Stimulated activated CD4-positive, alpha-beta T cell treated with anti-CD3 and anti-CD28 coated beads, TNF-alpha, amount 100 ng/mL, for 24 hours (primary cell): Measurements from ENCODE around the gene BCKDK.
"Not testable (repeated sequence)": the region's sequence is repeated elsewhere in the genome, so short reads cannot be mapped to it uniquely, and the experiment has no call there.

Experiments used
- DNase-seq, 3 experiments: peaks; one replicate each; pipeline ENCODE4 v3.0.0-alpha.2; 2020; ENCODE audit warnings: low read depth in 3 of 3

Gene BCKDK

GRCh38 chr16:31120129-31120528 lies 11.9 kb downstream of the BCKDK start:
- DNase-seq, result no peak

- DNase-seq, result no peak
Observed at GRCh38 chr16:31125844-31126243, 17.7 kb downstream of the BCKDK start.

GRCh38 chr16:31127182-31127581 lies 19.0 kb downstream of the BCKDK start:
- DNase-seq, result no peak

- no peak for DNase-seq
Observed at GRCh38 chr16:31128711-31129567, 20.8 kb downstream of the BCKDK start.

GRCh38 chr16:31129568-31130335 lies 21.6 kb downstream of the BCKDK start:
- DNase-seq, result no peak

GRCh38 chr16:31130336-31130891 lies 22.2 kb downstream of the BCKDK start:
- no peak for DNase-seq

- DNase-seq, result no peak
Observed at GRCh38 chr16:31130899-31131298, 22.7 kb downstream of the BCKDK start.

- DNase-seq, result no peak
Observed at GRCh38 chr16:31131416-31131815, 23.2 kb downstream of the BCKDK start.

- DNase-seq, result no peak
Observed at GRCh38 chr16:31131841-31132271, 23.7 kb downstream of the BCKDK start.

GRCh38 chr16:31132303-31132979 lies 24.3 kb downstream of the BCKDK start:
- DNase-seq, result no peak

- DNase-seq, result no peak
Observed at GRCh38 chr16:31133046-31133501, 24.9 kb downstream of the BCKDK start.

- DNase-seq, result no peak
Observed at GRCh38 chr16:31134091-31134571, 25.9 kb downstream of the BCKDK start.

- DNase-seq, result no peak
Observed at GRCh38 chr16:31134625-31135534, 26.7 kb downstream of the BCKDK start.

- DNase-seq, result no peak
Observed at GRCh38 chr16:31135535-31136286, 27.5 kb downstream of the BCKDK start, which contains the start of gene PRSS8. PRSS8 (minus strand) TSS chr16:31135727; CDS start chr16:31135498, 229 bp downstream.

- no peak for DNase-seq
Observed at GRCh38 chr16:31136287-31136662, 28.1 kb downstream of the BCKDK start.

GRCh38 chr16:31136822-31137499 lies 28.8 kb downstream of the BCKDK start:
- DNase-seq, result not testable (repeated sequence)

GRCh38 chr16:31138621-31139578 lies 30.7 kb downstream of the BCKDK start:
- DNase-seq, result no peak

GRCh38 chr16:31141071-31141469 lies 32.9 kb downstream of the BCKDK start:
- DNase-seq, result not testable (repeated sequence)
